Measurements from ENCODE around the gene SLC66A2.
"Not testable (repeated sequence)": the region's sequence is repeated elsewhere in the genome, so short reads cannot be mapped to it uniquely, and the experiment has no call there.

The SLC66A2 gene

GRCh38 chr18:79970419-79971133 lies 19.1 kb upstream of the SLC66A2 start:
- no peak for DNase-seq

GRCh38 chr18:79965119-79965902 lies 13.9 kb upstream of the SLC66A2 start:
- DNase-seq, result peak; percentile 48

- DNase-seq, result peak; percentile 80
Measured at GRCh38 chr18:79964330-79965118, 13.1 kb upstream of the SLC66A2 start, which contains the start of gene HSBP1L1. HSBP1L1 (plus strand) TSS chr18:79964643; CDS start chr18:79964736, 93 bp downstream.

- DNase-seq, result no peak
Measured at GRCh38 chr18:79963658-79964329, 12.3 kb upstream of the SLC66A2 start.

- peak; percentile 69 for DNase-seq
Measured at GRCh38 chr18:79962835-79963657, 11.6 kb upstream of the SLC66A2 start.

GRCh38 chr18:79962311-79962710 lies 10.9 kb upstream of the SLC66A2 start:
- DNase-seq, result no peak

- DNase-seq, result no peak
Measured at GRCh38 chr18:79961527-79962291, 10.3 kb upstream of the SLC66A2 start.

- no peak for DNase-seq
Measured at GRCh38 chr18:79960921-79961526, 9.6 kb upstream of the SLC66A2 start.

GRCh38 chr18:79960161-79960801 lies 8.8 kb upstream of the SLC66A2 start:
- not testable (repeated sequence) for DNase-seq

- DNase-seq, result no peak
Measured at GRCh38 chr18:79958981-79959380, 7.5 kb upstream of the SLC66A2 start.

- no peak for DNase-seq
Measured at GRCh38 chr18:79956276-79956675, 4.8 kb upstream of the SLC66A2 start.

GRCh38 chr18:79955302-79956075 lies 4.0 kb upstream of the SLC66A2 start:
- no peak for DNase-seq

- DNase-seq, result no peak
Measured at GRCh38 chr18:79954791-79955190, 3.3 kb upstream of the SLC66A2 start.

- DNase-seq, result no peak
Measured at GRCh38 chr18:79953971-79954651, 2.7 kb upstream of the SLC66A2 start.

GRCh38 chr18:79952996-79953559 lies 1.6 kb upstream of the SLC66A2 start:
- no peak for DNase-seq

- DNase-seq, result no peak
Measured at GRCh38 chr18:79952456-79952995, 1.1 kb upstream of the SLC66A2 start.

GRCh38 chr18:79950515-79951341 lies 725 bp downstream of the SLC66A2 start:
- DNase-seq, result peak; percentile 47

All from stimulated activated CD4-positive, alpha-beta T cell treated with anti-CD3 and anti-CD28 coated beads, Interleukin-15, amount 100 ng/mL, for 24 hours (primary cell).